HEK293 (cell line): Measurements from ENCODE around the gene LSM3.
A peak's percentile ranks its signal among the peaks of the same experiment; 100 is the strongest.

Source experiments
- CTCF ChIA-PET: fragments of 350-600 bp; formaldehyde crosslinking; extraction: SDS; loops from one replicate; lab custom pipeline; 2021; ENCODE audit warnings: antibody characterized with exemption; lab: Yijun Ruan, JAX
- POLR2A ChIA-PET: fragments of 300-600 bp; formaldehyde crosslinking; extraction: SDS; loops from one replicate; lab custom pipeline; 2020; ENCODE audit warnings: antibody characterized with exemption, inconsistent platforms; lab: Yijun Ruan, JAX
- H3K27ac ChIP-seq: fragments of 200-500 bp; sonication (Bioruptor generic); 2 replicates; pipeline ENCODE4 v1.5.1; 2014; ENCODE audit warnings: low read depth, low read length, control low read depth, inconsistent platforms; ENCODE audit errors: extremely low read depth
- H3K36me3 ChIP-seq, 2 experiments: fragments of 200-500 bp in 1 of 2; sonication (Bioruptor generic) in 1 of 2; 1 replicate in 1 of 2; 2 replicates in 1 of 2; pipeline ENCODE4 v1.5.1; 2014 to 2017; ENCODE audit warnings: inconsistent platforms in 2 of 2, low read length in 2 of 2; ENCODE audit not compliant: control insufficient read depth in 2 of 2, insufficient read depth in 1 of 2
- H3K4me1 ChIP-seq: fragments of 200-500 bp; sonication (Bioruptor generic); 2 replicates; pipeline ENCODE4 v1.5.1; 2014; ENCODE audit warnings: mild to moderate bottlenecking, low read length, inconsistent platforms; ENCODE audit not compliant: control insufficient read depth, insufficient read depth
- H3K4me3 ChIP-seq: 2 replicates; pipeline ENCODE4 v1.5.1; 2011; ENCODE audit warnings: low read depth, mild to moderate bottlenecking, control low read depth, low read length, moderate library complexity
- H3K9me3 ChIP-seq: fragments of 200-500 bp; sonication (Bioruptor generic); 2 replicates; pipeline ENCODE4 v1.5.1; 2014; ENCODE audit warnings: low read depth, low read length, inconsistent platforms; ENCODE audit not compliant: control insufficient read depth, insufficient read depth
- KLF16 ChIP-seq: fragments of 450-650 bp; formaldehyde crosslinking; IDR thresholded peaks from 2 replicates; pipeline ENCODE4 v1.5.1; 2017; ENCODE audit warnings: missing biosample characterization, missing genetic modification characterization
- MEIS1 ChIP-seq: sonication (generic); formaldehyde crosslinking; IDR thresholded peaks from 2 replicates; pipeline ENCODE4 v1.8.1; 2022; ENCODE audit warnings: missing genetic modification reagents, mild to moderate bottlenecking, borderline replicate concordance
- PRDM1 ChIP-seq: fragments of 450-650 bp; formaldehyde crosslinking; IDR thresholded peaks from 2 replicates; pipeline ENCODE4; 2016; ENCODE audit warnings: missing biosample characterization, missing genetic modification characterization
- SP7 ChIP-seq: fragments of 450-650 bp; formaldehyde crosslinking; IDR thresholded peaks from 2 replicates; pipeline ENCODE4 v1.5.1; 2016; ENCODE audit warnings: missing biosample characterization, missing genetic modification characterization
- ZBTB21 ChIP-seq: fragments of 450-650 bp; formaldehyde crosslinking; IDR thresholded peaks from 2 replicates; pipeline ENCODE4 v1.5.1; 2017; ENCODE audit warnings: missing biosample characterization, missing genetic modification characterization
- ZEB2 ChIP-seq: fragments of 450-650 bp; formaldehyde crosslinking; IDR thresholded peaks from 2 replicates; pipeline ENCODE4 v1.5.1; 2016; ENCODE audit warnings: missing biosample characterization, missing genetic modification characterization
- ZFP69B ChIP-seq: fragments of 450-650 bp; formaldehyde crosslinking; IDR thresholded peaks from 2 replicates; pipeline ENCODE4 v1.5.1; 2016; ENCODE audit warnings: missing biosample characterization, missing genetic modification characterization
- ZIC2 ChIP-seq: fragments of 450-650 bp; formaldehyde crosslinking; IDR thresholded peaks from 2 replicates; pipeline ENCODE4 v1.5.1; 2016; ENCODE audit warnings: missing biosample characterization, missing genetic modification characterization
- ZNF19 ChIP-seq: fragments of 450-650 bp; formaldehyde crosslinking; IDR thresholded peaks from 2 replicates; pipeline ENCODE4; 2016; ENCODE audit warnings: missing biosample characterization, missing genetic modification characterization, low read depth
- ZNF211 ChIP-seq: fragments of 450-650 bp; formaldehyde crosslinking; IDR thresholded peaks from 2 replicates; pipeline ENCODE4 v1.5.1; 2016; ENCODE audit warnings: low read depth, missing biosample characterization, missing genetic modification characterization
- ZNF341 ChIP-seq: fragments of 450-650 bp; formaldehyde crosslinking; IDR thresholded peaks from 2 replicates; pipeline ENCODE4; 2016; ENCODE audit warnings: low read depth, missing biosample characterization, missing genetic modification characterization
- ZNF350 ChIP-seq: fragments of 450-650 bp; formaldehyde crosslinking; IDR thresholded peaks from 2 replicates; pipeline ENCODE4 v1.5.0; 2017; ENCODE audit warnings: missing biosample characterization, mild to moderate bottlenecking, missing genetic modification characterization
- ZNF391 ChIP-seq: fragments of 450-650 bp; formaldehyde crosslinking; IDR thresholded peaks from 2 replicates; pipeline ENCODE4 v1.5.1; 2016; ENCODE audit warnings: low read depth, missing biosample characterization, missing genetic modification characterization, borderline replicate concordance
- ZNF394 ChIP-seq: fragments of 450-650 bp; formaldehyde crosslinking; IDR thresholded peaks from 2 replicates; pipeline ENCODE4 v1.5.1; 2016; ENCODE audit warnings: missing biosample characterization, missing genetic modification characterization, mild to moderate bottlenecking, moderate library complexity, borderline replicate concordance
- ZNF416 ChIP-seq: fragments of 450-650 bp; formaldehyde crosslinking; IDR thresholded peaks from 2 replicates; pipeline ENCODE4 v1.5.1; 2016; ENCODE audit warnings: missing biosample characterization, missing genetic modification characterization
- ZNF473 ChIP-seq: fragments of 450-650 bp; formaldehyde crosslinking; IDR thresholded peaks from 2 replicates; pipeline ENCODE4 v1.5.1; 2017; ENCODE audit warnings: missing biosample characterization, missing genetic modification characterization
- ZNF529 ChIP-seq: fragments of 450-650 bp; formaldehyde crosslinking; IDR thresholded peaks from 2 replicates; pipeline ENCODE4 v1.5.1; 2017; ENCODE audit warnings: missing genetic modification characterization, missing biosample characterization; ENCODE audit not compliant: insufficient replicate concordance
- ZNF561 ChIP-seq: fragments of 450-650 bp; IDR thresholded peaks from 2 replicates; pipeline ENCODE4 v1.5.1; 2018; ENCODE audit warnings: missing biosample characterization, missing genetic modification characterization, borderline replicate concordance
- ZNF621 ChIP-seq: fragments of 450-650 bp; formaldehyde crosslinking; IDR thresholded peaks from 2 replicates; pipeline ENCODE4 v1.5.1; 2017; ENCODE audit warnings: missing biosample characterization, missing genetic modification characterization
- ZNF623 ChIP-seq: fragments of 450-650 bp; formaldehyde crosslinking; IDR thresholded peaks from 2 replicates; pipeline ENCODE4 v1.5.1; 2016; ENCODE audit warnings: missing biosample characterization, missing genetic modification characterization
- ZNF629 ChIP-seq: fragments of 450-650 bp; formaldehyde crosslinking; IDR thresholded peaks from 2 replicates; pipeline ENCODE4 v1.5.1; 2017; ENCODE audit warnings: missing biosample characterization, missing genetic modification characterization
- ZNF76 ChIP-seq: fragments of 450-650 bp; formaldehyde crosslinking; IDR thresholded peaks from 2 replicates; pipeline ENCODE4; 2016; ENCODE audit warnings: low read depth, missing biosample characterization, missing genetic modification characterization, borderline replicate concordance
- ZNF785 ChIP-seq: fragments of 450-650 bp; formaldehyde crosslinking; IDR thresholded peaks from 2 replicates; pipeline ENCODE4 v1.5.1; 2016; ENCODE audit warnings: missing biosample characterization, missing genetic modification characterization
- TF ChIP-seq, protein P1 (sequence below): fragments of 450-650 bp; formaldehyde crosslinking; conservative IDR thresholded peaks from 2 replicates; pipeline ENCODE4 v1.5.1; 2016; ENCODE audit warnings: low read depth, missing biosample characterization, missing genetic modification characterization
- TF ChIP-seq, protein P2 (sequence below): fragments of 450-650 bp; formaldehyde crosslinking; IDR thresholded peaks from 2 replicates; pipeline ENCODE4 v1.5.1; 2017; ENCODE audit warnings: missing biosample characterization, missing genetic modification characterization
- TF ChIP-seq, protein P3 (sequence below): fragments of 450-650 bp; formaldehyde crosslinking; IDR thresholded peaks from 2 replicates; pipeline ENCODE4 v1.5.1; 2016; ENCODE audit warnings: missing biosample characterization, missing genetic modification characterization
- TF ChIP-seq, protein P4 (sequence below): fragments of 450-650 bp; formaldehyde crosslinking; IDR thresholded peaks from 2 replicates; pipeline ENCODE4 v1.5.1; 2016; ENCODE audit warnings: missing biosample characterization, missing genetic modification characterization
- TF ChIP-seq, protein P5 (sequence below): fragments of 450-650 bp; formaldehyde crosslinking; IDR thresholded peaks from 2 replicates; pipeline ENCODE4 v1.5.1; 2016; ENCODE audit warnings: missing biosample characterization, missing genetic modification characterization
- TF ChIP-seq, protein P6 (sequence below): fragments of 450-650 bp; formaldehyde crosslinking; IDR thresholded peaks from 2 replicates; pipeline ENCODE4; 2016; ENCODE audit warnings: missing biosample characterization, missing genetic modification characterization

Gene LSM3

DNA sequence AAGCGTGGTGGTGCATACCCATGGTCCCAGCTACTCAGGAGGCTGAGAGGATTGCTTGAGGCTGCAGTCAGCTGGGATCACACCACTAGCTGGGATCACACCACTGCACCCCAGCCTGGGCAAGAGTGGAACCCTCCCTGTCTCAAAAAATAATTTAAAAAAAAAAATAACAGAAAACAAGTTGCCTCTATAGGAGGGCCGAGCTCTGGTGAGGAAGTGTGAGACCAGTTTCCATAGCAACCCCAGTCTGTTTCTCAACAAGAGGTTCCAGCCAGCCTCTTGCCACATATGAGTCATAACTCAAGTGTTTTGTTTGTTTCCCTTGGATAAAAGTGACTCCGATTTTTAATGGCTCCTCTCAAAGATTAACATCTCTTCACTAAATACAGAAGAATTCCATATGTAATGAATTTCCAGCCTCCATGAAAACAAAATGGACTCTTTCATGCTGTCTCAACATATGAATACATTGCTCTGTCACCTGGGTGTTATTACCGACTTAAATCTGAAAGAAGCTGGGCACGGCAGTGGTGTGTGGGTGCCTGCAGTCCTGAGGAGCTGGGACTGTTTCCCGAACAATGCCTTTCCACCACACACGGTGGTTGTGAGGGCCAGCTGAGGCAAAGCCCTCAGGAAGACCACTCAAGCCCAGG, 34.1 kb upstream of the LSM3 start (continued):
- TF ChIP-seq ZNF416 (tag by site-specific recombination) (no peak), ZFP69B (tag by site-specific recombination) (peak; percentile 73; the same call in 1 of the 2 replicates), SP7 (tag by site-specific recombination) (peak; percentile 82), ZEB2 (tag by site-specific recombination) (peak; percentile 83), ZNF529 (no peak), ZNF629 (tag by site-specific recombination) (peak; percentile 79), ZNF621 (tag by site-specific recombination) (no peak), ZNF211 (no peak), ZNF350 (tag by site-specific recombination) (no peak), ZNF394 (no peak; the same call in 1 of the 2 replicates), MEIS1 (no peak), ZNF76 (tag by site-specific recombination) (peak; percentile 38; the same call in 1 of the 2 replicates), ZNF785 (no peak), ZNF623 (tag by site-specific recombination) (no peak), KLF16 (no peak), ZNF473 (tag by site-specific recombination) (no peak), PRDM1 (peak; percentile 86), ZNF561 (no peak; the same call in 1 of the 2 replicates)
- TF ChIP-seq, protein P1, sequence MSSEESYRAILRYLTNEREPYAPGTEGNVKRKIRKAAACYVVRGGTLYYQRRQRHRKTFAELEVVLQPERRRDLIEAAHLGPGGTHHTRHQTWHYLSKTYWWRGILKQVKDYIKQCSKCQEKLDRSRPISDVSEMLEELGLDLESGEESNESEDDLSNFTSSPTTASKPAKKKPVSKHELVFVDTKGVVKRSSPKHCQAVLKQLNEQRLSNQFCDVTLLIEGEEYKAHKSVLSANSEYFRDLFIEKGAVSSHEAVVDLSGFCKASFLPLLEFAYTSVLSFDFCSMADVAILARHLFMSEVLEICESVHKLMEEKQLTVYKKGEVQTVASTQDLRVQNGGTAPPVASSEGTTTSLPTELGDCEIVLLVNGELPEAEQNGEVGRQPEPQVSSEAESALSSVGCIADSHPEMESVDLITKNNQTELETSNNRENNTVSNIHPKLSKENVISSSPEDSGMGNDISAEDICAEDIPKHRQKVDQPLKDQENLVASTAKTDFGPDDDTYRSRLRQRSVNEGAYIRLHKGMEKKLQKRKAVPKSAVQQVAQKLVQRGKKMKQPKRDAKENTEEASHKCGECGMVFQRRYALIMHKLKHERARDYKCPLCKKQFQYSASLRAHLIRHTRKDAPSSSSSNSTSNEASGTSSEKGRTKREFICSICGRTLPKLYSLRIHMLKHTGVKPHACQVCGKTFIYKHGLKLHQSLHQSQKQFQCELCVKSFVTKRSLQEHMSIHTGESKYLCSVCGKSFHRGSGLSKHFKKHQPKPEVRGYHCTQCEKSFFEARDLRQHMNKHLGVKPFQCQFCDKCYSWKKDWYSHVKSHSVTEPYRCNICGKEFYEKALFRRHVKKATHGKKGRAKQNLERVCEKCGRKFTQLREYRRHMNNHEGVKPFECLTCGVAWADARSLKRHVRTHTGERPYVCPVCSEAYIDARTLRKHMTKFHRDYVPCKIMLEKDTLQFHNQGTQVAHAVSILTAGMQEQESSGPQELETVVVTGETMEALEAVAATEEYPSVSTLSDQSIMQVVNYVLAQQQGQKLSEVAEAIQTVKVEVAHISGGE (tag by site-specific recombination): no peak
- TF ChIP-seq, protein P2, sequence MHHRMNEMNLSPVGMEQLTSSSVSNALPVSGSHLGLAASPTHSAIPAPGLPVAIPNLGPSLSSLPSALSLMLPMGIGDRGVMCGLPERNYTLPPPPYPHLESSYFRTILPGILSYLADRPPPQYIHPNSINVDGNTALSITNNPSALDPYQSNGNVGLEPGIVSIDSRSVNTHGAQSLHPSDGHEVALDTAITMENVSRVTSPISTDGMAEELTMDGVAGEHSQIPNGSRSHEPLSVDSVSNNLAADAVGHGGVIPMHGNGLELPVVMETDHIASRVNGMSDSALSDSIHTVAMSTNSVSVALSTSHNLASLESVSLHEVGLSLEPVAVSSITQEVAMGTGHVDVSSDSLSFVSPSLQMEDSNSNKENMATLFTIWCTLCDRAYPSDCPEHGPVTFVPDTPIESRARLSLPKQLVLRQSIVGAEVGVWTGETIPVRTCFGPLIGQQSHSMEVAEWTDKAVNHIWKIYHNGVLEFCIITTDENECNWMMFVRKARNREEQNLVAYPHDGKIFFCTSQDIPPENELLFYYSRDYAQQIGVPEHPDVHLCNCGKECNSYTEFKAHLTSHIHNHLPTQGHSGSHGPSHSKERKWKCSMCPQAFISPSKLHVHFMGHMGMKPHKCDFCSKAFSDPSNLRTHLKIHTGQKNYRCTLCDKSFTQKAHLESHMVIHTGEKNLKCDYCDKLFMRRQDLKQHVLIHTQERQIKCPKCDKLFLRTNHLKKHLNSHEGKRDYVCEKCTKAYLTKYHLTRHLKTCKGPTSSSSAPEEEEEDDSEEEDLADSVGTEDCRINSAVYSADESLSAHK (tag by site-specific recombination): peak; percentile 48; the same call in 1 of the 2 replicates

DNA sequence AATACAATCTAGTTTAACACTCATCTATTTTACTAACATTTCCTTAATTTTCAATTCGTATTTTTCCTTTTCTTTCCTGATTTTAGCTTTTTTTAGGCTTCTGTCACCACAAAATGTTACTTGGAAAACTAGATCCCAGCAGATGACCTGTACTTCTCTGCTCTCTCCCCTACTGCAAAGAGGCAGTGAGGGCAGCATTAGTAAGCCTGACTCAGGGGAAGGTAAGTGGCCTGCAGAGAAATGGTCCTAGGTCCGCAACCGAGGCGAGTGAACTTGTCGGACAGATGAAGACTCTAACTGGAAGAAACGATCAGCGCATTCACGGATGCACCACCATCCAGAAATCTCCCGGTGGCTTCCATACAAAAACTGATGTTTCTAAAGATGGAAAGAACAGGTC, 33.4 kb upstream of the LSM3 start:
- Histone ChIP-seq H3K27ac (no peak overlapping the region), H3K4me1 (peaks cover 11% of the 10 kb centered on the region), H3K9me3 (no peaks in the 10 kb centered on the region), H3K4me3 (no peak overlapping the region), H3K36me3 (peaks cover 0 to 70% of the 10 kb centered on the region in 2 experiments; a peak in 2 of 3 replicates)
- POLR2A ChIA-PET: interaction anchor here (1.2 to 3.6 kb wide), 5 partner anchors 9 to 33 kb away, joined by 3 to 12 read pairs (median 5); partner anchors contain the start of genes CHCHD4, LSM3, TMEM43 and XPC
- CTCF ChIA-PET: interaction anchor here (1.0 to 1.2 kb wide), 4 partner anchors 20 to 249 kb away, joined by 3 to 5 read pairs (median 3); no protein-coding TSS in a partner anchor
- TF ChIP-seq, protein P3, sequence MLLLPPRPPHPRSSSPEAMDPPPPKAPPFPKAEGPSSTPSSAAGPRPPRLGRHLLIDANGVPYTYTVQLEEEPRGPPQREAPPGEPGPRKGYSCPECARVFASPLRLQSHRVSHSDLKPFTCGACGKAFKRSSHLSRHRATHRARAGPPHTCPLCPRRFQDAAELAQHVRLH (tag by site-specific recombination): no peak
- no peak for TF ChIP-seq ZNF341
- TF ChIP-seq, protein P4, sequence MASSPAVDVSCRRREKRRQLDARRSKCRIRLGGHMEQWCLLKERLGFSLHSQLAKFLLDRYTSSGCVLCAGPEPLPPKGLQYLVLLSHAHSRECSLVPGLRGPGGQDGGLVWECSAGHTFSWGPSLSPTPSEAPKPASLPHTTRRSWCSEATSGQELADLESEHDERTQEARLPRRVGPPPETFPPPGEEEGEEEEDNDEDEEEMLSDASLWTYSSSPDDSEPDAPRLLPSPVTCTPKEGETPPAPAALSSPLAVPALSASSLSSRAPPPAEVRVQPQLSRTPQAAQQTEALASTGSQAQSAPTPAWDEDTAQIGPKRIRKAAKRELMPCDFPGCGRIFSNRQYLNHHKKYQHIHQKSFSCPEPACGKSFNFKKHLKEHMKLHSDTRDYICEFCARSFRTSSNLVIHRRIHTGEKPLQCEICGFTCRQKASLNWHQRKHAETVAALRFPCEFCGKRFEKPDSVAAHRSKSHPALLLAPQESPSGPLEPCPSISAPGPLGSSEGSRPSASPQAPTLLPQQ (tag by site-specific recombination): no peak
- TF ChIP-seq ZBTB21: no peak
- no peak for TF ChIP-seq ZNF19 (tag by site-specific recombination)
- TF ChIP-seq, protein P5, sequence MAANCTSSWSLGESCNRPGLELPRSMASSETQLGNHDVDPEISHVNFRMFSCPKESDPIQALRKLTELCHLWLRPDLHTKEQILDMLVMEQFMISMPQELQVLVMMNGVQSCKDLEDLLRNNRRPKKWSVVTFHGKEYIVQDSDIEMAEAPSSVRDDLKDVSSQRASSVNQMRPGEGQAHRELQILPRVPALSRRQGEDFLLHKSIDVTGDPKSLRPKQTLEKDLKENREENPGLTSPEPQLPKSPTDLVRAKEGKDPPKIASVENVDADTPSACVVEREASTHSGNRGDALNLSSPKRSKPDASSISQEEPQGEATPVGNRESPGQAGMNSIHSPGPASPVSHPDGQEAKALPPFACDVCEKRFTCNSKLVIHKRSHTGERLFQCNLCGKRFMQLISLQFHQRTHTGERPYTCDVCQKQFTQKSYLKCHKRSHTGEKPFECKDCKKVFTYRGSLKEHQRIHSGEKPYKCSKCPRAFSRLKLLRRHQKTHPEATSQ: no peak
- no peak for TF ChIP-seq ZNF391 (tag by site-specific recombination)
- TF ChIP-seq ZIC2 (tag by site-specific recombination): no peak
- TF ChIP-seq, protein P6, sequence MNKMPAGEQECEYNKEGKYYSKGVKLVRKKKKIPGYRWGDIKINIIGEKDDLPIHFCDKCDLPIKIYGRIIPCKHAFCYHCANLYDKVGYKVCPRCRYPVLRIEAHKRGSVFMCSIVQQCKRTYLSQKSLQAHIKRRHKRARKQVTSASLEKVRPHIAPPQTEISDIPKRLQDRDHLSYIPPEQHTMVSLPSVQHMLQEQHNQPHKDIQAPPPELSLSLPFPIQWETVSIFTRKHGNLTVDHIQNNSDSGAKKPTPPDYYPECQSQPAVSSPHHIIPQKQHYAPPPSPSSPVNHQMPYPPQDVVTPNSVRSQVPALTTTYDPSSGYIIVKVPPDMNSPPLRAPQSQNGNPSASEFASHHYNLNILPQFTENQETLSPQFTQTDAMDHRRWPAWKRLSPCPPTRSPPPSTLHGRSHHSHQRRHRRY: no peak
